T47D (cell line): ENCODE data around the gene WNT4.
"Not testable (repeated sequence)": the region's sequence is repeated elsewhere in the genome, so short reads cannot be mapped to it uniquely, and the experiment has no call there.

Experiments used
- DNase-seq, 2 experiments: peaks; one replicate each; pipeline versions ENCODE4 v3.0.0 to v3.0.0-alpha.2; 2011 to 2012; ENCODE audit warnings: low read depth in 1 of 2, low spot score in 1 of 2
- JUND ChIP-seq: IDR thresholded peaks from 2 replicates; pipeline ENCODE4 v1.6.1; 2012; ENCODE audit warnings: low read depth
- in situ Hi-C: cut with HindIII; loops from 2 replicates; pipeline ENCODE4 v1.10.0; 2016; ENCODE audit warnings: low sequenced_read_pairs, low pct_unique_long_range_greater_than_20kb

WNT4 gene

GRCh38 chr1:22093513-22093912, 49.4 kb downstream of the WNT4 start:
- DNase-seq: no peak
- TF ChIP-seq JUND: no peak
- in situ Hi-C loops: no loop called here

- DNase-seq, in situ Hi-C loops: not testable (repeated sequence)
These were observed 50.7 kb downstream of the WNT4 start for GRCh38 chr1:22092026-22092768.

- TF ChIP-seq JUND: no peak
- DNase-seq: no peak
- in situ Hi-C loops: no loop called here
These were observed 52.0 kb downstream of the WNT4 start for GRCh38 chr1:22090867-22091266.

- DNase-seq: no peak
- no peak for TF ChIP-seq JUND
- in situ Hi-C loops: no loop called here
These were observed 53.1 kb downstream of the WNT4 start for GRCh38 chr1:22089787-22090186.

- TF ChIP-seq JUND: no peak
- no peak for DNase-seq
- in situ Hi-C loops: no loop called here
These were observed 53.7 kb downstream of the WNT4 start for GRCh38 chr1:22089134-22089571.

GRCh38 chr1:22088331-22088730, 54.6 kb downstream of the WNT4 start:
- in situ Hi-C loops: no loop called here
- no peak for DNase-seq
- no peak for TF ChIP-seq JUND

- TF ChIP-seq JUND: no peak
- in situ Hi-C loops: no loop called here
- no peak for DNase-seq
These were observed 62.7 kb downstream of the WNT4 start for GRCh38 chr1:22080191-22080590.

- no peak for TF ChIP-seq JUND
- in situ Hi-C loops: no loop called here
- no peak for DNase-seq
These were observed 64.8 kb downstream of the WNT4 start for GRCh38 chr1:22078133-22078532.

GRCh38 chr1:22077728-22078127, 65.2 kb downstream of the WNT4 start:
- in situ Hi-C loops: no loop called here
- DNase-seq: no peak
- TF ChIP-seq JUND: no peak

GRCh38 chr1:22076346-22076745, 66.6 kb downstream of the WNT4 start:
- in situ Hi-C loops: no loop called here
- TF ChIP-seq JUND: no peak

GRCh38 chr1:22075718-22076117, 67.2 kb downstream of the WNT4 start:
- in situ Hi-C loops: no loop called here
- DNase-seq: no peak

More at GRCh38 chr1:22076346-22076745, 66.6 kb downstream of the WNT4 start:
- no peak for DNase-seq

GRCh38 chr1:22074803-22075202, 68.1 kb downstream of the WNT4 start:
- DNase-seq: no peak
- TF ChIP-seq JUND: no peak
- in situ Hi-C loops: no loop called here

More at GRCh38 chr1:22075718-22076117, 67.2 kb downstream of the WNT4 start:
- TF ChIP-seq JUND: no peak

- no peak for DNase-seq
- TF ChIP-seq JUND: no peak
- in situ Hi-C loops: no loop called here
These were observed 71.4 kb downstream of the WNT4 start for GRCh38 chr1:22071511-22071910.
